SK-N-MC (cell line): ENCODE data around the gene FARSB.

Experiments
- EZH2 ChIP-seq: fragments of 200-600 bp; sonication (generic); IDR thresholded peaks from one replicate; pipeline ENCODE4 v1.6.1; 2017; ENCODE audit warnings: antibody characterized with exemption
- FOXP2 ChIP-seq: optimal IDR thresholded peaks from 2 replicates; pipeline ENCODE3; 2011; ENCODE audit warnings: mild to moderate bottlenecking, moderate library complexity; ENCODE audit not compliant: insufficient read depth; ENCODE audit errors: extremely low read length, control extremely low read depth
- POLR2AphosphoS5 ChIP-seq: IDR thresholded peaks from 2 replicates; pipeline ENCODE4 v1.6.1; 2012; ENCODE audit warnings: mild to moderate bottlenecking, low read depth, low read length, borderline replicate concordance

DNA sequence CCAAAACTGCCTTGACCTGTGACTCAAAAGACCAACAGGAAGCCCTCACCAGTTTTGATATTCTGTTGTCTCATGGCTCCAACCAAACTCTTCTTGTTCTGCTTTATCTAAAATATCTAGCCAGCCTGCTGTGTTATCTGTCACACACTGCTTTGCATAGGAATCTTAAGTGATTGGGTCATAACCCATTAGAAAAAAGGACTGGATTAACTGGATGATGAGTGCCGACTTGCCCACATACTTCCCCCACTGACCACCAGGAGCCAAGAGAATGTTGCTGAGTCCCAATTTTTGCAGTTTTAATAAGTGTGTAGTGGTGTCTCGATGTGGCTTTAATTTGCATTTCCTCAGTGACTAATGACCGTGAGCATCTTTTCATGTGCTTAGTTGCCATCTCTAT lies 22.1 kb upstream of the FARSB start:
- no peak for TF ChIP-seq EZH2
- TF ChIP-seq POLR2AphosphoS5 = no peak
- no peak for TF ChIP-seq FOXP2
